SU-DHL-6 (cell line): ENCODE data around the gene GRAMD1A.

Experiments used
- CTCF ChIP-seq: fragments of 200-600 bp; sonication (generic); IDR thresholded peaks from one replicate; pipeline ENCODE4 v1.5.1; 2017; ENCODE audit warnings: antibody characterized with exemption, mild to moderate bottlenecking, low read length, moderate library complexity; ENCODE audit not compliant: insufficient read depth, poor library complexity, severe bottlenecking
- EZH2phosphoT487 ChIP-seq: fragments of 200-600 bp; sonication (generic), shearing (Covaris generic); conservative IDR thresholded peaks from 2 replicates; pipeline ENCODE4 v1.6.1; 2018; ENCODE audit warnings: mild to moderate bottlenecking, antibody characterized with exemption, low read length, moderate library complexity, mixed read lengths

GRCh38 chr19:34989298-34989697, 10.8 kb upstream of the GRAMD1A start:
- TF ChIP-seq CTCF = no peak
- TF ChIP-seq EZH2phosphoT487 = no peak
